DMS114 treated with DMSO at 0.1 percent for 48 hours (cell line): ENCODE results near the gene CRYGN.

Source experiments
- DNase-seq: peaks from one replicate; lab custom pipeline; 2025; ENCODE audit not compliant: unreplicated experiment; lab: John Stamatoyannopoulos, UW

CRYGN gene

DNA sequence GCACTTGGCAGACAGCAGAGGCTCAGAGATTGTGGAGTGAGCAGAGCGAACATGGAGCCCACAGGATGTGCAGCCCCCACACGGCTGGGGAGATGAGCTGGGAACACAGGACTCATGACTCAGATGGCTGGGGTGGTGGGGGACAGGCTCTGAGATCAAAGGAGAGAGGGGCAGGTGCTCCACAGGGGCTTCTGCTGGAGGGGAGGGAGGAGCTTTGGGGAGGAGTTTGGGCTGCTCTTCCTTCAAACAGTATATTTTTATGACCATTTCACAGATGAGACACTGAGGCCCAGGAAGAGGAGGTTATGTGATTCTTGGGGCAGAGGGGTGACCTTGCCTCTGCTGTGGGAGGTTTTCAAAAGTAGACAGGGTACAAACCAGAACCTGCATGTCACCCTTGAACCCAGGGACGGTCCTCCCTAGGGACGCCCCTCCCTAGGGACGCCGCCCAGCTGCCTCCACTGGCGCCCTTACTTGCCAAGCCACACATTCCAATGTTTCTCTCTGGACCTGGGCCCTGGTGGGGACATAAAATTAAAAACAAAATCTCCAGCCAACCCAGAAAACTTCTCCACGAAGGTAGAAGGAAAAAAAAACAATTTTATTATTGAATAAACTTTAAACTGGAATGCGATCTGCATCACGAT lies 981 bp upstream of the CRYGN start:
- DNase-seq, result no peak

DNA sequence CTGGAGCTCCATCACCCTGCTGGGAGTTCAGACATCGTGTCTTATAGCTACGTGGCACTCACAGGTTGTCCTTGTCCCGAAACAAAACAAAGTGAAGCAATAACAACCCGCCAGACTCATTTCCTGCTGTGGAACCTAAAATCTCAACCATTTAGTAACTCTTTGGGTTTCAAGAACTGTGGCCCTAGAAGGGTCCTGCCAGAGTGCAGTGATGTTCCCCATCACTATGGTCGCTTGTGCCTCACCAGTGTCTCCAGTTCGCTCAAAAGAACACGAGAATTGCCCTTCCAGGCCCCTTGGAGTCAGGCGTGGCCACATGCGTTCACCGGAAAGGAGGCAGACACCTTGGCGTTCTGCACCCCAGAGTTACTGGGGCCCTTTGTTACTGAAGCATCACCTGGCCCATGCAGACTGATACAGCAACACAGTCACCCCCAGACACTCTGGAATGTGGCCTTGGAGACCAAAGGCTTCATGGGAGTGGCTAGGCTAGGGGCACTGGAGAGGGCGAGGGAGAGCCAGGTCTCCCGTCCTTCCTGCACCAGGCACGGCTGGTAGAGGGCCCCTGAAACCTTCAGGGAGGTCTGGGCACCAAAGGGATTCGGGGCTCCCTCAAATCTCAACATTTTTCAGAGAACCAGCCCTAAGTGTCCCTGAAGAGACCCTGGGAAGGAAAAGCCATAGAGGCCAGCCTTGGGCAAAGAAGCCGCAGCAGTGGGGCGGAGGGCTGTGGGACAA lies 908 bp downstream of the CRYGN start:
- no peak for DNase-seq

GRCh38 chr7:151437866-151438516 lies 1.9 kb downstream of the CRYGN start:
- no peak for DNase-seq

- no peak for DNase-seq
Observed at GRCh38 chr7:151437159-151437553, 2.8 kb downstream of the CRYGN start.

- DNase-seq, result no peak
Observed at GRCh38 chr7:151436446-151437158, 3.3 kb downstream of the CRYGN start.

DNA sequence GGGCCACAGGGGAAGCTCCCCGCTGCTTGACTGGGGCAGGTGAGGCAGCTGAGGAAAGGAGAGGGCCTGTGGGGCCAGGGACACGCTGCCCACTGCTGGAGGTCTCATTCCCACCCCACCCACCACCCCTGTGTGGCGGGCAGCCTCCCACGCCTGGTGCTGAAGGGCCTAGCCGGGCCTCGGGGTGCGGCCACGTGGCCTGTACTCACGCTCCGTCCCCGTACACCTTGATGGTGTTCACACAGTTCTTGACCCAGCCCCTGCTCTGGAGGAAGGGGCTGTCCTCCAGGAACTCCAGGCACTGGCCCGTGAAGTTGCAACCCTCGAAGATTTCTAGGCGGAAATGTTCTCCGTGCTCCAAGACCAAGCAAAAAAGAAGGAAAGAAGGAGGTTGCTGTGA lies 4.0 kb downstream of the CRYGN start:
- DNase-seq, result no peak

- DNase-seq, result no peak
Observed at GRCh38 chr7:151435103-151435916, 4.6 kb downstream of the CRYGN start.

DNA sequence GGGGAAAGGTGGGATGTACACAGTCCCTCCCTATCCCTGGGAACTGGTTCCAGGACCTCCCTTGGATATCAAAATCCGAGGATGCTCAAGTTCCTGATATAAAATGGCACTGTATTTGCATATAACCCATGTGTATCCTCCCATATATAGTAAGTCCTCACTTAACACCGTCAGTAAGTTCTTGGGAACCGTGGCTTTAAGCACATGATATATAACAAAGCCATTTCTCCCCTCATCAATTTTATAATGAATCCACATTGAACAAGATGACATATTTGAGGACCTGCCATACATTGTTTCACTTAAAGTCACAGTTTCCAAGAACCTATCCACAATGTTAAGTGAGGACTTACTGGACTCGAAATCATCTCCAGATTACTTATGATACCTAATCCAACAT lies 5.4 kb downstream of the CRYGN start:
- DNase-seq, result no peak

DNA sequence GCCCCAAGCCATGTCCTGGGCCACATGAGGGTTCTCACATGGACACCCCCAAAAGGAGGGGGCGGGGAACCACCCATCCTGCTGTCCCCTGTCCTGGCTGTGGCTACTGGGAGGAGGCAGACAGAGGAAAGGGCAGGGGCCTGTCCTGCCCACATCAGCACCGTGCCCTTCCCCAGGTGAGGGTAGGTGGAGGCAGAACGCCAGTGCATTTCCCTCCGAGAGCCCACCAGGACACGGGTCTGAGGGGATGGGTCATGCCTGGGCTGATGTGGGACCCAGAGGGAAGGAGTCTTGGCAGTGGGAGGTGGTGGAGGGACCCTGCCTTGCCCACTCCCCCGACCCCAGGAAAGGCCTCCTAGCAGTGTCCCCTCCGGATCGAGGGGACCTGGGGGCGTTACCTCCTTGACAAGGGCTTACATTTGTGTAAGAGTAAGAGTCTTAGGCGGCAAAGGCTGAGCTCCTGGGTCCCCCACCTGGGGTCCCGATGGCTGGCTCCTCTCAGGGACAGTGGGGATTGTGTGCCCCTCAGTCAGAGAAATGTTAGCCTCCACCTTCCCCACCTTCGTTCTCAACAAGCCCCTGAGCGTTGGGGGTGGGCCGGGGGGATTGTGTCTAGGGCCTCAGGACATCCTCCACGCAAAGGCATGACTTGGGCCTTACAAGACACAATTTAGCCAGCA lies 6.1 kb downstream of the CRYGN start:
- no peak for DNase-seq

- DNase-seq, result no peak
Observed at GRCh38 chr7:151432658-151433521, 7.1 kb downstream of the CRYGN start.

GRCh38 chr7:151431768-151432311 lies 8.1 kb downstream of the CRYGN start:
- no peak for DNase-seq

GRCh38 chr7:151431281-151431767 lies 8.6 kb downstream of the CRYGN start:
- DNase-seq, result no peak

GRCh38 chr7:151430391-151431205 lies 9.3 kb downstream of the CRYGN start:
- no peak for DNase-seq

DNA sequence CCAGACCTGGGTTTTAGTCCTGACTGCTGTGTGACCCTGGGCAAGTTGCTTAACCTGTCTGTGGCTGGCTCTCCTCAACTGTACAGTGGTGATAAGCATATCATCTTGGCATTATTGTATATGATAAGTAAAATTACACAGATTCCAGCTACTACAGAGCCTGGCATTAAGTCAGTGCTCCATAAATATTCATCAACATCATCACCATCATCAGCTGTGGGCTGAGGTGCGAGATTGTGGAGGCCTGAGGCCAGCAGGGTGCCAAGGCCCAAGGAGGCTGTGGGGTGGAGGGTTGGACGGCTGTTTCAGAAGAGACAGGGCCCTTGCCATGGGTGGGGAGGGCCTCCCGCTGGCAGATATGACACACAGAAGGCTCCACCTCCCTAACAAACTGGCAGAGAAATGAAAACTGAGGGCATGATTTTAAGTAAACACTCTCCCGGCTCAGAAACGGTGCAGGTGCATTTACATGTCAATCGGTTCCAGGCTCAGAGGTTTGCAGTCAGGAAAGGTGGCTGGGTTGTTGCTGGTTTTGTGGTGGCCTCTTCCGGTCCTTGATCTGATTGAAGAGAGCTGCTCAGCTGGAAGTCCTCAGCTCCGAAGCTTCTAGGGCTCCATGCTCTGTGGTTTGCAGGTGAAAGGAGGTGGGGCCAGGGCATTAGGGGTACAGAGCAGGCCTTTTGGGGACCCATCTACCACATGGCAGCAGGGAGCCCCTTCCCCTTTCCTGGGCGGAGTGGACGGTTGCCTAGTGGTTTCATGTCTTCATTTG lies 10.2 kb downstream of the CRYGN start:
- DNase-seq, result no peak

DNA sequence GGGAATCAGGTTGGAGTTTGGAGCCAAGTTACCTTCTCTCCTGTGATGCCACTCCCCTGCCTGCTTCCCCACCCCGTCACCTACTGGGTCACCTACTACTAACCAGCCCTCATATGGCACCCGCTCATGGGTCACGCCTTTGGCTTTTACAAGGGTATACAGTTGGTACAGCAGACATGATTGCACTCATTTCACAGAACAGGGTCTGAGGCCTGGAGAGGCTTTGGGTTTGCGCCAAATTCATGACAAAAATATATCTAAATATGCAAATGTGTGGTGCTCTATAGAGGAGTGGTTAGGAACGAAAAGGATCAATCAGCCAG lies 10.7 kb downstream of the CRYGN start:
- no peak for DNase-seq

DNA sequence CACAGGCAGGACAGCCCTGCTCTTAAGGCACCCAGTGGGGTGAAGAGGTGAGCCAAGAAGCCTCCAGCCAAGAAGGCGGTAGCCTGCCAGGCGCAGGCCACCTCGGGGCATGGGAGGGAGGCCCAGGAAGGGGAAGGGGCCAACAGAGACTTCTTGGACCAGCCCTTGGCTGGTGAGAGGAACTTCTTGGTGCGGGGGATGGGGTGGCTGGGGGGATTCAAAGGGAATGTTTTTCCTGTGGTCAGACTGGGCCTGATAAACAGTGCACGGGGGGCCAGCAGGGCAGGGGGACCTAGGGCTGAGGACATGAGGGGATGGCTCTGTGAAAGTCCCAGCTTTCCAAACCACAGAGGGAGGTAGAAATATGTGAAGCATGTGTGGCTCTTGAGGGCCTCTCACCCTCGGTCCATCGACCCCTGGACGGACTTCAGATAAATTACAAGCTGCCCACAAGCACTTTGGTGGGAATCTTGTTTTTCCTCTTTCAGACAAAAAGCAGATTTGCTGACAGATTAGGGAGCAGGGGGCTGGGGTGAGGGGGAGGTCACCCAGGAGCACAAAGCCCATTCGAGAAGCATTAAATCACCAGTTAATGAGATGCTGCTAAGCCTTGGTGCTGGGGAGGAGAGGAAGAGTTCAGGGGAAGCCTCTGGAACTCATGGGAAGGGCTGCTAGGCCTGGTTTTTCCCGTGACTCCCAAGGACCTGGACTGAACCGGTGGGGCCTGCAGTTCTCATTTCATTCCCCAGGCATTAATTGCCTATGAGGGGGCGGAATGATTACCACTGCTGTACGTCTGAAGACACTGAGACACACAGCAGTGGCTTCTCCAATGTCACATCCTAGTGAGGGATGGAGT lies 11.3 kb downstream of the CRYGN start:
- DNase-seq, result no peak
